Astrocyte (in vitro differentiated cells and primary cell): ENCODE data around the gene RBM24.

Experiments
- EZH2 ChIP-seq: IDR thresholded peaks from 2 replicates; pipeline ENCODE4 v1.6.1; 2012; ENCODE audit warnings: mild to moderate bottlenecking, low read length, inconsistent platforms; ENCODE audit not compliant: insufficient read depth
- TF ChIP-seq, protein P1 (sequence below): IDR thresholded peaks from 2 replicates; pipeline ENCODE4 v1.5.1; 2011; ENCODE audit warnings: low read depth, mild to moderate bottlenecking, inconsistent platforms, low read length, moderate library complexity; ENCODE audit not compliant: insufficient read depth

- TF ChIP-seq EZH2, result no peak
- TF ChIP-seq, protein P1, sequence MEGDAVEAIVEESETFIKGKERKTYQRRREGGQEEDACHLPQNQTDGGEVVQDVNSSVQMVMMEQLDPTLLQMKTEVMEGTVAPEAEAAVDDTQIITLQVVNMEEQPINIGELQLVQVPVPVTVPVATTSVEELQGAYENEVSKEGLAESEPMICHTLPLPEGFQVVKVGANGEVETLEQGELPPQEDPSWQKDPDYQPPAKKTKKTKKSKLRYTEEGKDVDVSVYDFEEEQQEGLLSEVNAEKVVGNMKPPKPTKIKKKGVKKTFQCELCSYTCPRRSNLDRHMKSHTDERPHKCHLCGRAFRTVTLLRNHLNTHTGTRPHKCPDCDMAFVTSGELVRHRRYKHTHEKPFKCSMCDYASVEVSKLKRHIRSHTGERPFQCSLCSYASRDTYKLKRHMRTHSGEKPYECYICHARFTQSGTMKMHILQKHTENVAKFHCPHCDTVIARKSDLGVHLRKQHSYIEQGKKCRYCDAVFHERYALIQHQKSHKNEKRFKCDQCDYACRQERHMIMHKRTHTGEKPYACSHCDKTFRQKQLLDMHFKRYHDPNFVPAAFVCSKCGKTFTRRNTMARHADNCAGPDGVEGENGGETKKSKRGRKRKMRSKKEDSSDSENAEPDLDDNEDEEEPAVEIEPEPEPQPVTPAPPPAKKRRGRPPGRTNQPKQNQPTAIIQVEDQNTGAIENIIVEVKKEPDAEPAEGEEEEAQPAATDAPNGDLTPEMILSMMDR, result no peak
Observed at GRCh38 chr6:17331238-17331637, 50.1 kb downstream of the RBM24 start.
